HEK293T (cell line): Measurements from ENCODE around the gene MPHOSPH9.
"Not testable (repeated sequence)": the region's sequence is repeated elsewhere in the genome, so short reads cannot be mapped to it uniquely, and the experiment has no call there.

Source experiments
- ELF4 ChIP-seq: fragments of 450-650 bp; IDR thresholded peaks from 2 replicates; pipeline ENCODE4 v1.6.1; 2017; ENCODE audit warnings: antibody characterized with exemption
- FOXK2 ChIP-seq: fragments of 450-650 bp; IDR thresholded peaks from 2 replicates; pipeline ENCODE4 v1.6.1; 2016; ENCODE audit warnings: mild to moderate bottlenecking
- FOXM1 ChIP-seq: fragments of 450-650 bp; IDR thresholded peaks from 2 replicates; pipeline ENCODE4 v1.6.1; 2017; ENCODE audit warnings: mild to moderate bottlenecking, borderline replicate concordance
- HDGF ChIP-seq: fragments of 450-650 bp; IDR thresholded peaks from 2 replicates; pipeline ENCODE4 v1.6.1; 2017; ENCODE audit warnings: antibody characterized with exemption, borderline replicate concordance
- SP1 ChIP-seq: fragments of 450-650 bp; IDR thresholded peaks from 2 replicates; pipeline ENCODE4 v1.6.1; 2017
- TARDBP ChIP-seq: fragments of 450-650 bp; IDR thresholded peaks from 2 replicates; pipeline ENCODE4 v1.6.1; 2016
- ZNF384 ChIP-seq: fragments of 450-650 bp; IDR thresholded peaks from 2 replicates; pipeline ENCODE4 v1.6.1; 2016

DNA sequence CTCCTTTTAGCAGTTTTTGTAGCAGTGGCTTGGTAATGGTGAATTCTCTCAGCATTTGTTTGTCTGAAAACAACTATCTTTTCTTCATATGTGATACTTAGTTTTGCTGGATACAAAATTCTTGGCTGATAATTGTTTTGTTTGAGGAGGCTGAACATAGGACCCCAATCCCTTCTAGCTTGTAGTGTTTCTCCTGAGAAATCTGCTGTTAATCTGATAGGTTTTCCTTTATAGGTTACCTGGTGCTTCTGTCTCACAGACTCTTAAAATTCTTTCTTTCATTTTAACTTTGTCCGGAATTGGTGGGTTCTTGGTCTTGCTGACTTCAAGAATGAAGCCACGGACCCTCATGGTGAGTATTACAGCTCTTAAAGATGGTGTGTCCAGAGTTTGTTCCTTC lies 15.2 kb upstream of the MPHOSPH9 start:
- not testable (repeated sequence) for TF ChIP-seq ZNF384, SP1, FOXK2, TARDBP, ELF4, FOXM1, HDGF
